ENCODE measurements around the gene CFAP74.

The CFAP74 gene

DNA sequence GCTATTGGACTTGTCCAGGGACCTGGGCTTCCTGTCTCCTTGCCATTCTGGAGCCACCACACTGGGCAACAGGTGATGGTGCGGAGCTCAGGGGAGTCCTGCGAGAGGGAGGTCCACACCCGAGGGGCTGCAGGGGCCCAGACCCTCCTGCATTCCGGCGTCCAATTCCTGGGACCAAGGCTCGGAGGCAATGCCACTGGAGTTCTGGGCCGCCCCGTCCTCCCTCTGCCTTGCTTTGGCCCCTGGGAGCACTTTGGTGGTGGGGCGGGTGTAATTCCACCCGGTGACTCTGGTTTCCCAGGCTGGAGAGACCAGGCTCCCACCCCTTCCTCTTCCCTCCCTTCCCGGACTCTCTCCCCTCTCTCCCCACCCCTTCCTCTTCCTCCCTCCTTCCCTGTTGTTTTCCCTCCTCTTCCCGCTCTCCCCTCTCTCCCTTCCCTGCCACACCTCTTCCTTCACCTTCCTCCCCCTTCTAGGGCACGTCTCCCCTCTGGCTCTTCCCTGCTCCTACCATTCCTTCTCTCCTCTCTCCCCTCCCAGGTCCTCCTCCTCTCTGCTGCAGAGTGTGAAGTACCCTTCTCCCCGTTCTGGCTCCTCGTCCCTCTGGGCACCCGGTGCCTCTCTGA lies 48.6 kb upstream of the CFAP74 start:
- no peak overlapping the region for H3K9ac ChIP-seq (ENCODE audit: low read depth, low read length, poor library complexity, severe bottlenecking)
- no peaks in the 10 kb centered on the region for H3K27me3 ChIP-seq (ENCODE audit: insufficient read depth, low read length, poor library complexity, severe bottlenecking)

GRCh38 chr1:2050793-2051682 lies 47.5 kb upstream of the CFAP74 start:
- Histone ChIP-seq H3K36me3 (ENCODE audit: insufficient read depth, low read length) (no peaks in the 10 kb centered on the region), H4K20me1 (ENCODE audit: insufficient read depth, low read length, poor library complexity, severe bottlenecking) (no peaks in the 10 kb centered on the region), H3K4me2 (ENCODE audit: low read depth, low read length, poor library complexity, severe bottlenecking) (no peak overlapping the region), H3K9me2 (replicated peaks; ENCODE audit: low read depth, low read length) (no peaks in the 10 kb centered on the region), H3K27me3 (ENCODE audit: insufficient read depth, low read length, poor library complexity, severe bottlenecking) (no peaks in the 10 kb centered on the region), H3F3A (ENCODE audit: low read depth) (no peaks in the 10 kb centered on the region), H3K9ac (ENCODE audit: low read depth, low read length, poor library complexity, severe bottlenecking) (no peak overlapping the region), H3K9me3 (ENCODE audit: insufficient read depth, low read depth, low read length) (no peaks in the 10 kb centered on the region), H3K4me3 (ENCODE audit: low read length, poor library complexity, severe bottlenecking) (no peak overlapping the region), H3K79me2 (ENCODE audit: insufficient read depth, low read length) (no peaks in the 10 kb centered on the region), H3K4me1 (ENCODE audit: insufficient read depth, low read length, poor library complexity, severe bottlenecking) (no peaks in the 10 kb centered on the region), H2AFZ (ENCODE audit: low read length) (no peak overlapping the region)
- TF ChIP-seq CTCF (conservative IDR thresholded peaks at IDR 0.05; ENCODE audit: low read length) (no peak), EZH2phosphoT487 (IDR thresholded peaks at IDR 0.05; ENCODE audit: borderline replicate concordance) (no peak)

More for the DNA sequence above, 48.6 kb upstream of the CFAP74 start:
- Histone ChIP-seq H4K20me1 (ENCODE audit: insufficient read depth, low read length, poor library complexity, severe bottlenecking) (no peaks in the 10 kb centered on the region), H2AFZ (ENCODE audit: low read length) (no peak overlapping the region), H3K4me3 (ENCODE audit: low read length, poor library complexity, severe bottlenecking) (no peak overlapping the region), H3K4me1 (ENCODE audit: insufficient read depth, low read length, poor library complexity, severe bottlenecking) (no peaks in the 10 kb centered on the region), H3K4me2 (ENCODE audit: low read depth, low read length, poor library complexity, severe bottlenecking) (no peak overlapping the region), H3K9me3 (ENCODE audit: insufficient read depth, low read depth, low read length) (no peaks in the 10 kb centered on the region), H3K36me3 (ENCODE audit: insufficient read depth, low read length) (no peaks in the 10 kb centered on the region), H3K79me2 (ENCODE audit: insufficient read depth, low read length) (no peaks in the 10 kb centered on the region), H3K9me2 (replicated peaks; ENCODE audit: low read depth, low read length) (no peaks in the 10 kb centered on the region), H3F3A (ENCODE audit: low read depth) (no peaks in the 10 kb centered on the region)
- TF ChIP-seq CTCF (conservative IDR thresholded peaks at IDR 0.05; ENCODE audit: low read length) (no peak), EZH2phosphoT487 (IDR thresholded peaks at IDR 0.05; ENCODE audit: borderline replicate concordance) (no peak)

DNA sequence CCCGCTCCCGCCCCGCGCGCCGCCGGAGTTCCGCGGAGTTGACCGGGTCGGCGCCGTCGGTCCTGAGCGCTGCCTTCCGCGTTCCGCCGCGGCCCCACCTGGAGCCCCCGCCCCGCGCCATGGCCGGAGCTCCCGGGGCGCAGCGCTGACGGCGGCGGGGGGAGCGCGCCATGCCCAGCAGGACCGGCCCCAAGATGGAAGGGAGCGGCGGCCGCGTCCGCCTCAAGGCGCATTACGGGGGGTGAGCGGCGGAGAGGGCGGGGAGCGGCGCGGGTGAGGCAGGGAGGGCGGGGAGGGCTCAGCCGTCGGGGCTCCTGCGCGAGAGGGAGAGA lies 46.8 kb upstream of the CFAP74 start:
- no peak overlapping the region for H3K9ac ChIP-seq (ENCODE audit: low read depth, low read length, poor library complexity, severe bottlenecking)
- no peak overlapping the region for H2AFZ ChIP-seq (ENCODE audit: low read length)
- no peak overlapping the region for H3K4me3 ChIP-seq (ENCODE audit: low read length, poor library complexity, severe bottlenecking)
- no peaks in the 10 kb centered on the region for H3K36me3 ChIP-seq (ENCODE audit: insufficient read depth, low read length)
- no peaks in the 10 kb centered on the region for H3F3A ChIP-seq (ENCODE audit: low read depth)
- H3K4me1 ChIP-seq (ENCODE audit: insufficient read depth, low read length, poor library complexity, severe bottlenecking), result no peaks in the 10 kb centered on the region
- no peak for TF ChIP-seq CTCF (conservative IDR thresholded peaks at IDR 0.05; ENCODE audit: low read length)
- no peak for TF ChIP-seq EZH2phosphoT487 (IDR thresholded peaks at IDR 0.05; ENCODE audit: borderline replicate concordance)
- H3K79me2 ChIP-seq (ENCODE audit: insufficient read depth, low read length), result no peaks in the 10 kb centered on the region
- no peaks in the 10 kb centered on the region for H3K27me3 ChIP-seq (ENCODE audit: insufficient read depth, low read length, poor library complexity, severe bottlenecking)
- no peaks in the 10 kb centered on the region for H3K9me3 ChIP-seq (ENCODE audit: insufficient read depth, low read depth, low read length)
- no peaks in the 10 kb centered on the region for H3K9me2 ChIP-seq (replicated peaks; ENCODE audit: low read depth, low read length)
- H3K4me2 ChIP-seq (ENCODE audit: low read depth, low read length, poor library complexity, severe bottlenecking), result no peak overlapping the region
- H4K20me1 ChIP-seq (ENCODE audit: insufficient read depth, low read length, poor library complexity, severe bottlenecking), result no peaks in the 10 kb centered on the region
